SK-N-SH (cell line): Measurements from ENCODE around the gene PTPN5.

Experiments used
- FOXM1 ChIP-seq: IDR thresholded peaks from 2 replicates; pipeline ENCODE4 v1.4.0; 2012; ENCODE audit warnings: low read depth, mild to moderate bottlenecking
- POLR2AphosphoS5 ChIP-seq: IDR thresholded peaks from 2 replicates; pipeline ENCODE4 v1.6.1; 2012; ENCODE audit warnings: low read depth, low read length
- REST ChIP-seq: IDR thresholded peaks from 2 replicates; pipeline ENCODE4 v1.6.1; 2012; ENCODE audit warnings: mild to moderate bottlenecking, low read depth, low read length, moderate library complexity
- RXRA ChIP-seq: IDR thresholded peaks from 2 replicates; pipeline ENCODE4 v1.4.0; 2012; ENCODE audit warnings: low read depth, mild to moderate bottlenecking, borderline replicate concordance
- SMC3 ChIP-seq: IDR thresholded peaks from 2 replicates; pipeline ENCODE4 v1.6.1; 2012; ENCODE audit warnings: low read depth, low read length, improper control_type of control experiment
- TAF1 ChIP-seq: IDR thresholded peaks from 2 replicates; pipeline ENCODE4 v1.6.1; 2012; ENCODE audit warnings: low read depth, mild to moderate bottlenecking, low read length, moderate library complexity, borderline replicate concordance
- TEAD4 ChIP-seq: IDR thresholded peaks from 2 replicates; pipeline ENCODE4 v1.4.0; 2012; ENCODE audit warnings: mild to moderate bottlenecking, borderline replicate concordance; ENCODE audit not compliant: insufficient read depth
- TF ChIP-seq, protein P1 (sequence below): fragments of 200-600 bp; sonication (generic); IDR thresholded peaks from 2 replicates; pipeline ENCODE4 v1.6.1; 2017; ENCODE audit warnings: antibody characterized with exemption, mild to moderate bottlenecking, moderate library complexity

GRCh38 chr11:18772211-18772610 lies 19.4 kb downstream of the PTPN5 start:
- no peak for TF ChIP-seq TAF1
- TF ChIP-seq, protein P1, sequence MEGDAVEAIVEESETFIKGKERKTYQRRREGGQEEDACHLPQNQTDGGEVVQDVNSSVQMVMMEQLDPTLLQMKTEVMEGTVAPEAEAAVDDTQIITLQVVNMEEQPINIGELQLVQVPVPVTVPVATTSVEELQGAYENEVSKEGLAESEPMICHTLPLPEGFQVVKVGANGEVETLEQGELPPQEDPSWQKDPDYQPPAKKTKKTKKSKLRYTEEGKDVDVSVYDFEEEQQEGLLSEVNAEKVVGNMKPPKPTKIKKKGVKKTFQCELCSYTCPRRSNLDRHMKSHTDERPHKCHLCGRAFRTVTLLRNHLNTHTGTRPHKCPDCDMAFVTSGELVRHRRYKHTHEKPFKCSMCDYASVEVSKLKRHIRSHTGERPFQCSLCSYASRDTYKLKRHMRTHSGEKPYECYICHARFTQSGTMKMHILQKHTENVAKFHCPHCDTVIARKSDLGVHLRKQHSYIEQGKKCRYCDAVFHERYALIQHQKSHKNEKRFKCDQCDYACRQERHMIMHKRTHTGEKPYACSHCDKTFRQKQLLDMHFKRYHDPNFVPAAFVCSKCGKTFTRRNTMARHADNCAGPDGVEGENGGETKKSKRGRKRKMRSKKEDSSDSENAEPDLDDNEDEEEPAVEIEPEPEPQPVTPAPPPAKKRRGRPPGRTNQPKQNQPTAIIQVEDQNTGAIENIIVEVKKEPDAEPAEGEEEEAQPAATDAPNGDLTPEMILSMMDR = no peak
- no peak for TF ChIP-seq RXRA
- TF ChIP-seq SMC3 = no peak
- no peak for TF ChIP-seq FOXM1
- no peak for TF ChIP-seq TEAD4
- no peak for TF ChIP-seq POLR2AphosphoS5
- TF ChIP-seq REST = no peak
